PC-3 (cell line): ENCODE data around the gene PLXNA2. TPM values are rescaled to one million over a fixed set of nuclear protein-coding genes. Genes with fewer than 3 reads are reported as not detected.

Experiments used
- ATAC-seq: fragments of 200-7000 bp; cut with Tn5 transposase; 2 replicates; pipeline ENCODE4 v1.9.1; 2020; ENCODE audit warnings: mild to moderate bottlenecking, moderate library complexity
- BruUV-seq: library from RNA; stranded (reverse); fragments of 400-500 nt; replicated peaks from 2 replicates; lab custom pipeline; 2021; lab: Mats Ljungman, UMichigan
- CTCF ChIA-PET: fragments of 300-600 bp; sonication (Branson Sonifier 250); formaldehyde crosslinking; loops from one replicate; lab custom pipeline; 2022; ENCODE audit warnings: antibody characterized with exemption; lab: Charles Lee
- POLR2A ChIA-PET: fragments of 300-600 bp; sonication (Branson Sonifier 250); formaldehyde crosslinking; loops from one replicate; lab custom pipeline; 2022; ENCODE audit warnings: antibody characterized with exemption; ENCODE audit not compliant: unreplicated experiment; lab: Charles Lee
- DNase-seq: peaks from one replicate; pipeline ENCODE4 v3.0.0-alpha.2; 2015
- H2AFZ ChIP-seq: fragments of 300-600 bp; sonication (generic); 2 replicates; pipeline ENCODE4 v1.6.0; 2016; ENCODE audit warnings: antibody characterized with exemption, low read length
- H3F3A ChIP-seq: fragments of 300-600 bp; sonication (generic); one replicate; pipeline ENCODE4 v1.6.0; 2017; ENCODE audit warnings: antibody characterized with exemption, low read length, control low read depth, mild to moderate bottlenecking; ENCODE audit not compliant: unreplicated experiment
- H3K27ac ChIP-seq: fragments of 300-600 bp; sonication (generic); 2 replicates; pipeline ENCODE4 v1.5.1; 2016; ENCODE audit warnings: mild to moderate bottlenecking, low read length
- H3K27me3 ChIP-seq: fragments of 300-600 bp; sonication (generic); 2 replicates; pipeline ENCODE4 v1.6.1; 2016; ENCODE audit warnings: low read length, mixed read lengths
- H3K36me3 ChIP-seq: fragments of 300-600 bp; sonication (generic); 2 replicates; pipeline ENCODE4 v1.6.1; 2016; ENCODE audit warnings: low read depth, mixed run types, low read length, mixed read lengths
- H3K4me1 ChIP-seq: fragments of 300-600 bp; sonication (generic); 2 replicates; pipeline ENCODE4 v1.5.1; 2016; ENCODE audit warnings: low read length; ENCODE audit not compliant: insufficient read depth
- H3K4me2 ChIP-seq: fragments of 300-600 bp; sonication (generic); 2 replicates; pipeline ENCODE4 v1.6.0; 2016; ENCODE audit warnings: low read length
- H3K4me3 ChIP-seq: fragments of 300-600 bp; sonication (generic); 2 replicates; pipeline ENCODE4 v1.5.1; 2016; ENCODE audit warnings: mild to moderate bottlenecking, low read length, mixed read lengths
- H3K79me2 ChIP-seq: fragments of 300-600 bp; sonication (generic); 2 replicates; pipeline ENCODE4 v1.6.1; 2017; ENCODE audit warnings: low read length, mixed read lengths
- H3K9ac ChIP-seq: fragments of 300-600 bp; sonication (generic); 2 replicates; pipeline ENCODE4 v1.6.0; 2016; ENCODE audit warnings: mild to moderate bottlenecking, low read length
- H3K9me2 ChIP-seq: fragments of 300-600 bp; sonication (generic); replicated peaks from 2 replicates; pipeline ENCODE4 v1.6.1; 2016; ENCODE audit warnings: mixed run types, low read length, mixed read lengths
- H3K9me3 ChIP-seq: fragments of 300-600 bp; sonication (generic); 2 replicates; pipeline ENCODE4 v1.6.1; 2016; ENCODE audit warnings: low read length, mixed read lengths
- H4K20me1 ChIP-seq: fragments of 300-600 bp; sonication (generic); 2 replicates; pipeline ENCODE4 v1.6.1; 2016; ENCODE audit warnings: low read length, mixed read lengths
- EZH2 ChIP-seq: fragments of 300-600 bp; sonication (generic); IDR thresholded peaks from one replicate; pipeline ENCODE4 v1.6.1; 2017; ENCODE audit warnings: antibody characterized with exemption, mild to moderate bottlenecking, low read length; ENCODE audit not compliant: unreplicated experiment
- EZH2phosphoT487 ChIP-seq: fragments of 300-600 bp; sonication (generic); IDR thresholded peaks from 2 replicates; pipeline ENCODE4 v1.6.1; 2018; ENCODE audit warnings: mild to moderate bottlenecking, antibody characterized with exemption, low read length, borderline replicate concordance
- intact Hi-C: fragments of 100-400 bp; cut with micrococcal nuclease; formaldehyde crosslinking; loops from 2 replicates; pipeline ENCODE4 v1.9.0; 2023
- total RNA-seq: library from RNA; depleted of rRNA; stranded (reverse); fragments of >200 nt; gene quantifications from 2 replicates; pipeline ENCODE4 v1.2.3, GENCODE V29; 2014
- TF ChIP-seq, protein P1 (sequence below): fragments of 300-600 bp; sonication (generic); conservative IDR thresholded peaks from 2 replicates; pipeline ENCODE4 v1.5.1; 2017; ENCODE audit warnings: antibody characterized with exemption, low read depth, mild to moderate bottlenecking, low read length

PLXNA2 gene
- total RNA-seq, 1 experiment from 2014 or later: 16.2 TPM

DNA sequence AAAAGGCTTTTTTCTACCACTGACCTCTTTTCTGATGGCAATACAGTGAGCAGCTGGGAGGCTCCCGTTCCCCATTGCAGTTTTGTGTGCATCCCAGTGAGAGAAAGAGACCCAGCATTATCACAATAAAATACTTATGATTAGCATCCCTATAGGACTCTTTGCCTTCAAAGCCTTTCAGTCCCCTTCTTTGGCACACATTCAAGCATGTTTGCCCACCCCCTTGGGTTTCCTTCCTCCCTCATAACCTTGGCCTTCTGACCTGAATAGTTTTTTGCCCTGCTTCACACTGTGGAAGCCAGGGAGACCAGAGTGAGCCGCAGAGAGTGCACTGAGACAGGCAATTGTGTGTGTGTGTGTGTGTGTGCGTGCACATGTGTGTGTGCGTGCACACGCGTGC lies 13.2 kb upstream of the PLXNA2 start:
- no peaks in the 10 kb centered on the region for H3K79me2 ChIP-seq
- H3K9ac ChIP-seq: no peak overlapping the region
- ChIA-PET CTCF (no interaction called here), POLR2A (no interaction called here)
- H3K27ac ChIP-seq: no peak overlapping the region
- ATAC-seq: no peak
- no peaks in the 10 kb centered on the region for H3K9me2 ChIP-seq
- H3K27me3 ChIP-seq: peaks cover 19% of the 10 kb centered on the region; the same call in 1 of the 2 replicates
- no peak for DNase-seq
- no peak overlapping the region for H3K4me2 ChIP-seq
- BruUV-seq: no TSS peak
- no peak overlapping the region for H3K4me3 ChIP-seq
- TF ChIP-seq, protein P1, sequence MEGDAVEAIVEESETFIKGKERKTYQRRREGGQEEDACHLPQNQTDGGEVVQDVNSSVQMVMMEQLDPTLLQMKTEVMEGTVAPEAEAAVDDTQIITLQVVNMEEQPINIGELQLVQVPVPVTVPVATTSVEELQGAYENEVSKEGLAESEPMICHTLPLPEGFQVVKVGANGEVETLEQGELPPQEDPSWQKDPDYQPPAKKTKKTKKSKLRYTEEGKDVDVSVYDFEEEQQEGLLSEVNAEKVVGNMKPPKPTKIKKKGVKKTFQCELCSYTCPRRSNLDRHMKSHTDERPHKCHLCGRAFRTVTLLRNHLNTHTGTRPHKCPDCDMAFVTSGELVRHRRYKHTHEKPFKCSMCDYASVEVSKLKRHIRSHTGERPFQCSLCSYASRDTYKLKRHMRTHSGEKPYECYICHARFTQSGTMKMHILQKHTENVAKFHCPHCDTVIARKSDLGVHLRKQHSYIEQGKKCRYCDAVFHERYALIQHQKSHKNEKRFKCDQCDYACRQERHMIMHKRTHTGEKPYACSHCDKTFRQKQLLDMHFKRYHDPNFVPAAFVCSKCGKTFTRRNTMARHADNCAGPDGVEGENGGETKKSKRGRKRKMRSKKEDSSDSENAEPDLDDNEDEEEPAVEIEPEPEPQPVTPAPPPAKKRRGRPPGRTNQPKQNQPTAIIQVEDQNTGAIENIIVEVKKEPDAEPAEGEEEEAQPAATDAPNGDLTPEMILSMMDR: no peak
- TF ChIP-seq EZH2 (no peak), EZH2phosphoT487 (no peak)
- intact Hi-C loops: no loop called here
- H2AFZ ChIP-seq: no peak overlapping the region
- no peaks in the 10 kb centered on the region for H3F3A ChIP-seq
- no peaks in the 10 kb centered on the region for H3K4me1 ChIP-seq
- H4K20me1 ChIP-seq: no peaks in the 10 kb centered on the region
- peaks cover 12% of the 10 kb centered on the region; the same call in 1 of the 2 replicates for H3K9me3 ChIP-seq
- peaks cover 4% of the 10 kb centered on the region; the same call in 1 of the 2 replicates for H3K36me3 ChIP-seq

DNA sequence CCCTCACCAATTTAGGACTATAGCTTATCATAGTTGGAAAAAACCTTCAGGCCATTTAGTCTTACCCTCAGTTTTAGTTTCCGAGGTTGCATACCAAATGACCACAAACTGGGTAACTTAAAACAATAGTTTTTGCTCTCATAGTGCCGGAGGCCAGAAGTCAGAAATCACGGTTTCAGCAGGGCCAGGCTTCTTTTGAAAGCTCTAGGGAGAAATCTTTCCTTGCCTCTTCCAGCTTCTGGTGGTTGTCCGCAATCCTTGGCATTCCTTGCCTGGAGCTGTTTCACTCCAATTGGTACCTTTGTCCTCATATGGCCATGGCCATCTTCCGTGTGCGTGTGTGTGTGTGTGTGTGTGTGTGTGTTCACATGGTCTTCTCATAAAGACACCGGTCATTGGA lies 12.4 kb upstream of the PLXNA2 start:
- Histone ChIP-seq H2AFZ (no peak overlapping the region), H3K9ac (no peak overlapping the region), H3K79me2 (no peaks in the 10 kb centered on the region), H3K9me3 (peaks cover 12% of the 10 kb centered on the region; the same call in 1 of the 2 replicates), H3K27ac (no peak overlapping the region), H3K4me3 (no peak overlapping the region), H3F3A (no peaks in the 10 kb centered on the region), H3K4me2 (no peak overlapping the region), H3K9me2 (no peaks in the 10 kb centered on the region), H3K27me3 (peaks cover 17% of the 10 kb centered on the region; the same call in 1 of the 2 replicates), H4K20me1 (no peaks in the 10 kb centered on the region), H3K4me1 (no peaks in the 10 kb centered on the region), H3K36me3 (peaks cover 4% of the 10 kb centered on the region; the same call in 1 of the 2 replicates)
- TF ChIP-seq, protein P1: no peak
- no peak for TF ChIP-seq EZH2
- TF ChIP-seq EZH2phosphoT487: no peak
- ATAC-seq (no peak), DNase-seq (no peak)
- CTCF ChIA-PET: no interaction called here
- intact Hi-C loops: no loop called here
- BruUV-seq: no TSS peak
- POLR2A ChIA-PET: no interaction called here

DNA sequence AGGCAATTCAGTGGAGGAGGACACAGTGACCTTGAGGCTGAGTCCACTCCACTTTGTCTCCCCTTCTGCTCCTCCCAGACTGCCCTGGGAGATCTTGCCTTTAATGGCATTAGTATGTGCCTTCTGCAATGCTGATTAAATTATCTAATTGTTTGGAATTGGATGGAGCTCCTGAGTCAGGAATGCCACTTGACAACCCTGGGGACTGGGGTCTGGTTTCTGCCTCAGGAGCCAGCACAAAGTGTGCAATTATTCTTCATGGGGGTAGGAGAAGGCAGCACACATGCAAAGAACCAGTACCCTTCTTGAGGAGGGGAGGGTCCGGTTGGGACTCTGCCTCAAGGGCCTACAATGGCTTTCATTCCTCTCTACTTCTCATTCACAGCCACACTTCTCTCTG lies 11.9 kb upstream of the PLXNA2 start:
- ATAC-seq: no peak
- no peak for DNase-seq
- H3K27me3 ChIP-seq: peaks cover 13% of the 10 kb centered on the region; the same call in 1 of the 2 replicates
- no peak overlapping the region for H2AFZ ChIP-seq
- no TSS peak for BruUV-seq
- ChIA-PET CTCF (no interaction called here), POLR2A (no interaction called here)
- no peaks in the 10 kb centered on the region for H3K9me2 ChIP-seq
- peaks cover 4% of the 10 kb centered on the region; the same call in 1 of the 2 replicates for H3K36me3 ChIP-seq
- TF ChIP-seq EZH2 (no peak), EZH2phosphoT487 (no peak)
- TF ChIP-seq, protein P1: no peak
- H3K4me2 ChIP-seq: no peak overlapping the region
- H3K9ac ChIP-seq: no peak overlapping the region
- no peak overlapping the region for H3K27ac ChIP-seq
- H3F3A ChIP-seq: no peaks in the 10 kb centered on the region
- no peak overlapping the region for H3K4me3 ChIP-seq
- H3K4me1 ChIP-seq: no peaks in the 10 kb centered on the region
- no peaks in the 10 kb centered on the region for H4K20me1 ChIP-seq
- intact Hi-C loops: no loop called here
- H3K79me2 ChIP-seq: no peaks in the 10 kb centered on the region
- peaks cover 12% of the 10 kb centered on the region; the same call in 1 of the 2 replicates for H3K9me3 ChIP-seq
